HG03095 (cell line): ENCODE data around the gene GPR15LG.
A peak's percentile ranks its signal among the peaks of the same experiment; 100 is the strongest.

Source experiments
- ATAC-seq: cut with Tn5 transposase; IDR thresholded peaks from one replicate; pipeline ENCODE4 v1.9.1; 2021; ENCODE audit warnings: moderate library complexity; ENCODE audit not compliant: unreplicated experiment

GPR15LG gene

GRCh38 chr10:84214046-84214572 lies 40.5 kb downstream of the GPR15LG start:
- ATAC-seq = no peak

- ATAC-seq = peak; percentile 81
Observed at GRCh38 chr10:84214612-84215235, 41.1 kb downstream of the GPR15LG start.

- no peak for ATAC-seq
Observed at GRCh38 chr10:84216834-84217233, 43.2 kb downstream of the GPR15LG start.

GRCh38 chr10:84217746-84218145 lies 44.1 kb downstream of the GPR15LG start:
- ATAC-seq = no peak

- no peak for ATAC-seq
Observed at GRCh38 chr10:84221916-84222315, 48.3 kb downstream of the GPR15LG start.

- no peak for ATAC-seq
Observed at GRCh38 chr10:84224411-84225028, 50.9 kb downstream of the GPR15LG start.

GRCh38 chr10:84225427-84226173 lies 52.0 kb downstream of the GPR15LG start, which contains the start of gene LRIT2:
LRIT2 (minus strand) TSS chr10:84225544; CDS start chr10:84225520, 24 bp downstream.
- ATAC-seq = no peak

- no peak for ATAC-seq
Observed at GRCh38 chr10:84226616-84227015, 53.0 kb downstream of the GPR15LG start.

- ATAC-seq = no peak
Observed at GRCh38 chr10:84227810-84228209, 54.2 kb downstream of the GPR15LG start.

GRCh38 chr10:84230359-84230758 lies 56.8 kb downstream of the GPR15LG start:
- ATAC-seq = no peak

GRCh38 chr10:84232376-84232775 lies 58.8 kb downstream of the GPR15LG start:
- ATAC-seq = no peak

- no peak for ATAC-seq
Observed at GRCh38 chr10:84233940-84234339, 60.3 kb downstream of the GPR15LG start.

GRCh38 chr10:84234479-84234878 lies 60.9 kb downstream of the GPR15LG start:
- no peak for ATAC-seq
